Activated T-cell treated with anti-CD3 and anti-CD28 coated beads, Interleukin-2, amount 50 U/mL, for 4 hours (primary cell): ENCODE data around the gene WDR70. TPM values are rescaled to one million over a fixed set of nuclear protein-coding genes. Genes with fewer than 3 reads are reported as not detected.
A peak's percentile ranks its signal among the peaks of the same experiment; 100 is the strongest.

Experiments
- ATAC-seq, 2 donors: fragments of 200-7000 bp; cut with Tn5 transposase; one replicate each; pipeline ENCODE4 v1.10.0; 2021
- DNase-seq: peaks from one replicate; pipeline ENCODE4 v3.0.0-alpha.2; 2020
- H3K27me3 Mint-ChIP-seq: one replicate; pipeline ENCODE4 v1.8.0; 2021; ENCODE audit warnings: low read depth, mixed read lengths
- H3K36me3 Mint-ChIP-seq: one replicate; pipeline ENCODE4 v1.8.0; 2022; ENCODE audit warnings: mixed read lengths; ENCODE audit not compliant: insufficient read depth
- H3K4me1 Mint-ChIP-seq: one replicate; pipeline ENCODE4 v1.8.0; 2021; ENCODE audit warnings: low read depth, mixed read lengths
- H3K4me3 Mint-ChIP-seq: one replicate; pipeline ENCODE4 v1.8.0; 2021; ENCODE audit warnings: mild to moderate bottlenecking, moderate library complexity, mixed read lengths
- H3K9me3 Mint-ChIP-seq: one replicate; pipeline ENCODE4 v1.8.0; 2021; ENCODE audit warnings: mixed read lengths
- total RNA-seq, 3 donors: library from RNA; stranded (reverse); gene quantifications; one replicate each; pipeline ENCODE4 v1.2.1, GENCODE V29; 2021

WDR70 gene
- total RNA-seq, 3 donors from 2014 or later: 28.4 to 34.8 (median 33.6) TPM

- peaks cover 15% of the 10 kb centered on the region for H3K9me3 Mint-ChIP-seq
- H3K4me3 Mint-ChIP-seq: no peak overlapping the region
- H3K36me3 Mint-ChIP-seq: peaks cover 30% of the 10 kb centered on the region
- DNase-seq (no peak), ATAC-seq (no peak)
- H3K27me3 Mint-ChIP-seq: no peaks in the 10 kb centered on the region
- no peaks in the 10 kb centered on the region for H3K4me1 Mint-ChIP-seq
Measured at GRCh38 chr5:37696190-37697021, 317.3 kb downstream of the WDR70 start.

DNA sequence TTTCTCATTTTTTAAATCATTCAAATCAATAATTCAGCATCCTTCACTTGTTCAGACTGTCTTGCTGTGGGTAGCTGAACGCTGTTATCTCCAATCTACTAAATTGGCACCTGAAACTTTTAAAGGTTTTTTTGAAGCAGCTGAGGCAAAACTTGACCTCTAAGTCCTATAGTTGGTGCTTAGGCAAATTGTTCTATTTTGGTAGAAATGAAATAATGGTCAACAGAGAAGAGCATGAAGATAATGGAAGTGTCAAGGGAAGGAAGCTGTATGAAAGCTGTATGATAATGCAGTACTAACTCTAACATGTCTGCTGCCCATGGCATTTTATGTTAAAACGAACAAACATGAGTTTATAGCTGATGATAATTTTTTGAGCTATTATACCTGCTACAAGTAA, 322.8 kb downstream of the WDR70 start:
- H3K27me3 Mint-ChIP-seq: no peaks in the 10 kb centered on the region
- no peaks in the 10 kb centered on the region for H3K9me3 Mint-ChIP-seq
- peaks cover 29% of the 10 kb centered on the region for H3K36me3 Mint-ChIP-seq
- ATAC-seq (no peak), DNase-seq (no peak)
- no peak overlapping the region for H3K4me3 Mint-ChIP-seq
- no peaks in the 10 kb centered on the region for H3K4me1 Mint-ChIP-seq

- ATAC-seq (no peak), DNase-seq (no peak)
- no peaks in the 10 kb centered on the region for H3K9me3 Mint-ChIP-seq
- H3K4me3 Mint-ChIP-seq: no peak overlapping the region
- peaks cover 27% of the 10 kb centered on the region for H3K36me3 Mint-ChIP-seq
- no peaks in the 10 kb centered on the region for H3K4me1 Mint-ChIP-seq
- no peaks in the 10 kb centered on the region for H3K27me3 Mint-ChIP-seq
Measured at GRCh38 chr5:37703841-37704241, 324.7 kb downstream of the WDR70 start.

GRCh38 chr5:37704406-37704805, 325.3 kb downstream of the WDR70 start:
- Mint-ChIP-seq H3K9me3 (no peaks in the 10 kb centered on the region), H3K4me3 (no peak overlapping the region), H3K4me1 (no peaks in the 10 kb centered on the region), H3K27me3 (no peaks in the 10 kb centered on the region), H3K36me3 (peaks cover 27% of the 10 kb centered on the region)
- ATAC-seq (no peak), DNase-seq (no peak)

GRCh38 chr5:37709020-37709419, 329.9 kb downstream of the WDR70 start:
- no peak for DNase-seq
- Mint-ChIP-seq H3K36me3 (peaks cover 24% of the 10 kb centered on the region), H3K9me3 (no peaks in the 10 kb centered on the region), H3K4me3 (no peak overlapping the region), H3K27me3 (no peaks in the 10 kb centered on the region), H3K4me1 (no peaks in the 10 kb centered on the region)
- ATAC-seq: no peak

DNA sequence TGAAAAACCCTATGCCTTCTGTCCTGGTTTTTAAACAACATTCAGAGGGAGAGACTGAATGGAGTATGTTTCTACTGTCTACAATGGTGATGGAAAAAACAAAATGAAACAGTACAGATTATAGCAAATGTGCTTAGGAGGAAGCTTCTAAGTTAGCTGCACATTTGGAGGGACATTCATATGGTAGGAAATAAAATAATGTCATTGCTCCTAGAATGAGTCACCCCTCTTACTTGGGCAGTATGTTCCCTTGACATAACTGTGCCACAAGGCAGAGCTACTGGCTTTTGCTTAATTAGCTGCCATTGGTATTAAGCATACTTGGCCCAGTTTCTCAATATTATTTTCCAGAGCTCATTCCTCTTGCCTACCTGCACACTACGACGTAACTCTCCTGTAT, 331.8 kb downstream of the WDR70 start:
- no peak overlapping the region for H3K4me3 Mint-ChIP-seq
- DNase-seq (no peak), ATAC-seq (no peak)
- H3K4me1 Mint-ChIP-seq: no peaks in the 10 kb centered on the region
- peaks cover 16% of the 10 kb centered on the region for H3K36me3 Mint-ChIP-seq
- no peaks in the 10 kb centered on the region for H3K27me3 Mint-ChIP-seq
- H3K9me3 Mint-ChIP-seq: no peaks in the 10 kb centered on the region

- no peaks in the 10 kb centered on the region for H3K9me3 Mint-ChIP-seq
- DNase-seq (no peak), ATAC-seq (no peak)
- peaks cover 17% of the 10 kb centered on the region for H3K36me3 Mint-ChIP-seq
- no peak overlapping the region for H3K4me3 Mint-ChIP-seq
- no peaks in the 10 kb centered on the region for H3K4me1 Mint-ChIP-seq
- H3K27me3 Mint-ChIP-seq: no peaks in the 10 kb centered on the region
Measured at GRCh38 chr5:37712750-37713149, 333.6 kb downstream of the WDR70 start.

DNA sequence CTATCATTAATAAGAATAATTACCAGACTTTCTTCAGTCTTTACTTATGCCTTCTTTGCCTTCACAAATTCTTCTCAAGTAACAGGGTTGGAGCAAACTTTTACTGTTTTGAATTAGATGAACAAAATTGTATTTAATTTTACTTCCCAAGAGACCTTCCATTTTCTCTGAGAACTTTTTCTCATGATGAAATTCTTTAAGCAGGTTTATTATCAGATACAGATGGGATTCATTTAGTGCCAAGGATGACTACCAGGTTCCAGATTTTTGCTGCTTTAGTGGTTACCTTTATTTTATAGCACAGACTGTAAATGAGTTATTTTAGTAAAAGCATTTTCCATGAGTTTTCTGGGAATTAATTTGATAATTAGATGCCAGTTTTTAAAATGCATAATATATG, 335.6 kb downstream of the WDR70 start:
- Mint-ChIP-seq H3K4me3 (no peak overlapping the region), H3K36me3 (peaks cover 18% of the 10 kb centered on the region), H3K27me3 (no peaks in the 10 kb centered on the region), H3K9me3 (no peaks in the 10 kb centered on the region), H3K4me1 (no peaks in the 10 kb centered on the region)
- DNase-seq: no peak
- ATAC-seq: no peak

- Mint-ChIP-seq H3K4me1 (peaks cover 3% of the 10 kb centered on the region), H3K9me3 (no peaks in the 10 kb centered on the region), H3K27me3 (no peaks in the 10 kb centered on the region), H3K4me3 (no peak overlapping the region), H3K36me3 (peaks cover 20% of the 10 kb centered on the region)
- no peak for DNase-seq
- ATAC-seq: no peak
Measured at GRCh38 chr5:37715361-37715760, 336.2 kb downstream of the WDR70 start.

- Mint-ChIP-seq H3K4me3 (no peak overlapping the region), H3K36me3 (peaks cover 23% of the 10 kb centered on the region), H3K27me3 (no peaks in the 10 kb centered on the region), H3K4me1 (peaks cover 7% of the 10 kb centered on the region), H3K9me3 (no peaks in the 10 kb centered on the region)
- ATAC-seq: no peak
- no peak for DNase-seq
Measured at GRCh38 chr5:37715992-37716391, 336.9 kb downstream of the WDR70 start.

GRCh38 chr5:37716405-37716804, 337.3 kb downstream of the WDR70 start:
- Mint-ChIP-seq H3K4me3 (no peak overlapping the region), H3K4me1 (peaks cover 10% of the 10 kb centered on the region), H3K9me3 (no peaks in the 10 kb centered on the region), H3K36me3 (peaks cover 20% of the 10 kb centered on the region), H3K27me3 (no peaks in the 10 kb centered on the region)
- ATAC-seq: no peak
- DNase-seq: no peak

DNA sequence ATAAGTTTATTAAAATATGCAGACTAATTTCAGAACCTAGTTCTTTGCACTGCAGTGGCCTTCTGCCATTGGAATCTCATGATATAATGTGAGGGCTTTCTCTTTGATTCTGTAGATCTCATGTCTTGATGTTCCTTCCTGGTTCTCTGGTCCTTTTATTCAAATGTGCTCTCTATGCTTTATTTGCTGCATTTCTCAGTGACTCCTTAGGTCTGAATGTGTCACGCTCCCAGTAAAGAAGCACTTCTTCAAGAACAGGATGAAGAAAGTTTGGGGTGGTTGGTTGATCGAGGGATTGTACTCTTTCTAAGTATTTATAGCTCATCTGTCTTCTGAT, 338.1 kb downstream of the WDR70 start:
- no peak for DNase-seq
- Mint-ChIP-seq H3K4me1 (peaks cover 15% of the 10 kb centered on the region), H3K9me3 (no peaks in the 10 kb centered on the region), H3K36me3 (peaks cover 19% of the 10 kb centered on the region), H3K27me3 (no peaks in the 10 kb centered on the region), H3K4me3 (no peak overlapping the region)
- no peak for ATAC-seq

- Mint-ChIP-seq H3K4me1 (peaks cover 19% of the 10 kb centered on the region), H3K27me3 (no peaks in the 10 kb centered on the region), H3K9me3 (no peaks in the 10 kb centered on the region), H3K4me3 (no peak overlapping the region), H3K36me3 (peaks cover 23% of the 10 kb centered on the region)
- ATAC-seq: no peak
- DNase-seq: no peak
Measured at GRCh38 chr5:37717613-37718431, 338.7 kb downstream of the WDR70 start.

- ATAC-seq: no peak
- no peaks in the 10 kb centered on the region for H3K9me3 Mint-ChIP-seq
- no peak for DNase-seq
- H3K4me1 Mint-ChIP-seq: peaks cover 26% of the 10 kb centered on the region
- no peak overlapping the region for H3K4me3 Mint-ChIP-seq
- H3K36me3 Mint-ChIP-seq: peaks cover 20% of the 10 kb centered on the region
- no peaks in the 10 kb centered on the region for H3K27me3 Mint-ChIP-seq
Measured at GRCh38 chr5:37720550-37720952, 341.4 kb downstream of the WDR70 start.

DNA sequence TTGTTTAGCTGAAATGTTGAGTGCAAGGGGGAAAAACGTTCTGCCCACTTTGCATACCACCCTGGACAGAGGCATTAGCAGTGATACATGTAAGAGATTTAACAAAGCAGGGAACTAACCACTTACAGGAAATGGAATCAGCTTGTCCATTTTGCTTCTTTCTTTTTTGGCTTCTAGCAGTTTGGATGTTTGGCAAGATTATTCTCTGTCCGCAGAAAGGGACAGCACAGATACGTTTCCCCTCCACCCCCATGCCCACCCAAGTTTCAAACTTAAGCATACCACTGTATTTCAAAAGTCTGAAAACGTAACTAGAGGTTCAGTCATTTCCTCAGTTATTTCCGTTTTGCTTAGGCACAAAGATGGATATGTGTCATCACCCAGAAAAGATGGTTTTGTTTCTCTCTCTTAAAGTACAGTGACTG, 342.3 kb downstream of the WDR70 start:
- Mint-ChIP-seq H3K27me3 (no peaks in the 10 kb centered on the region), H3K36me3 (peaks cover 27% of the 10 kb centered on the region), H3K9me3 (no peaks in the 10 kb centered on the region), H3K4me3 (no peak overlapping the region), H3K4me1 (peaks cover 26% of the 10 kb centered on the region)
- DNase-seq: no peak
- peak; percentile 50 to 60 for ATAC-seq
